Astrocyte of the cerebellum (primary cell): ENCODE results near the gene NUDT19.
"Not testable (repeated sequence)": the region's sequence is repeated elsewhere in the genome, so short reads cannot be mapped to it uniquely, and the experiment has no call there.

Experiments used
- DNase-seq: peaks from one replicate; pipeline ENCODE4 v3.0.0-alpha.2; 2011; ENCODE audit warnings: low read depth
- H3K4me3 ChIP-seq: 2 replicates; pipeline ENCODE4 v1.5.1; 2011; ENCODE audit warnings: mild to moderate bottlenecking, low read depth, low read length, moderate library complexity
- in situ Hi-C: cut with HindIII; loops from 2 replicates; pipeline ENCODE4 v1.10.0; 2017; ENCODE audit warnings: low sequenced_read_pairs
- TF ChIP-seq, protein P1 (sequence below): IDR thresholded peaks from 2 replicates; pipeline ENCODE4 v1.5.1; 2012; ENCODE audit warnings: low read length, low read depth, moderate library complexity, mild to moderate bottlenecking; ENCODE audit errors: missing control alignments

The NUDT19 gene

DNA sequence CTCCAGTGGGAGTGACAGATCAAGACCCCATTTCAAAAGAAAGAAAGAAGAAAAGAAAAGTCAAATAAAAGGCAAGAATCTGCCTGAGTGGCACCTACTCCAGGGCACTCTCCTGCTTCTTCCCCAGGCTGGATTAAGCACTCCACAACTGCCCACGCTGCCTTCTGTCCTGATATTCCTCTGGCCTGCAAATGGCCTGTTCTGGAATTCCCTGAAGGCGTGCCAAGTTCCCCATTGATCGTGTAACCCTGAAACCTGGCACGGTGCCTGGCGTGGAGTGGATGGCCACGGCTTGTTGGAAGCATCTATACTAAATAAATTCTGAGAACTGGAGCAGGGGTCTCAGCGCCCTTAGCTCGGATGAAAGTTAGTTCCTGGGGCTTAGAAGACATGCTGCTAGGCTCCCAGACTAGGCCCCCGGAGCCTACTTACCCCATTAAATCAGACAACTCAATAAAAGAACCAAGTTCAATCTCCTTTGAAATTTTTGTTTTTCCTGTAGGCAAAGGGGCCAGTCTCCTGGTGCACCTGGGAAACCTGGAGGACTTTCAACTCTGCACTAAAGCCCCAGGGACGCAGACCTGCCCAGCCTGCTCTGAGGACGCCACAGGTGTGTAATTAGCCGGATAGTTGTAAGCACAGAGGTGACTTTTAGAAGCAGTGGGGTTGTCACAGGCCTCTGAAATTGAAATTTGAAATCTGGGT, 38.6 kb upstream of the NUDT19 start:
- DNase-seq = peak; percentile 66
- in situ Hi-C loops = no loop called here
- H3K4me3 ChIP-seq = no peak overlapping the region
- TF ChIP-seq, protein P1, sequence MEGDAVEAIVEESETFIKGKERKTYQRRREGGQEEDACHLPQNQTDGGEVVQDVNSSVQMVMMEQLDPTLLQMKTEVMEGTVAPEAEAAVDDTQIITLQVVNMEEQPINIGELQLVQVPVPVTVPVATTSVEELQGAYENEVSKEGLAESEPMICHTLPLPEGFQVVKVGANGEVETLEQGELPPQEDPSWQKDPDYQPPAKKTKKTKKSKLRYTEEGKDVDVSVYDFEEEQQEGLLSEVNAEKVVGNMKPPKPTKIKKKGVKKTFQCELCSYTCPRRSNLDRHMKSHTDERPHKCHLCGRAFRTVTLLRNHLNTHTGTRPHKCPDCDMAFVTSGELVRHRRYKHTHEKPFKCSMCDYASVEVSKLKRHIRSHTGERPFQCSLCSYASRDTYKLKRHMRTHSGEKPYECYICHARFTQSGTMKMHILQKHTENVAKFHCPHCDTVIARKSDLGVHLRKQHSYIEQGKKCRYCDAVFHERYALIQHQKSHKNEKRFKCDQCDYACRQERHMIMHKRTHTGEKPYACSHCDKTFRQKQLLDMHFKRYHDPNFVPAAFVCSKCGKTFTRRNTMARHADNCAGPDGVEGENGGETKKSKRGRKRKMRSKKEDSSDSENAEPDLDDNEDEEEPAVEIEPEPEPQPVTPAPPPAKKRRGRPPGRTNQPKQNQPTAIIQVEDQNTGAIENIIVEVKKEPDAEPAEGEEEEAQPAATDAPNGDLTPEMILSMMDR = no peak

DNA sequence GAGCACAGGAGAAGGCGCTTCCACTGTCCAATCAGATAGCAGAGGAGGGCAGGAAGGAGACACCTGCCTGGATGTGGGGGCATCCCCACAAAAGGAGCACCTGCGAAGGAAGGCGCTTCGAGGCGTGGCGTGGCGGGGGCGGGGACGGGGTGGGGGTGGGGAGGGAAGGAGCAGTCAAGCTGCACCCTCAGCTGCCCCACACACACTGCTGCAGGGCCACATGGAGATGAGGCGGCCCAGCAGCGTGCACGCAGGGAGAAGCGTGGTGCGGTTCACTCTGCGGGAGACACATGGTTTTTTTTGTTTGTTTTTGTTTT, 38.1 kb upstream of the NUDT19 start:
- in situ Hi-C loops = no loop called here
- DNase-seq = no peak
- TF ChIP-seq, protein P1 = no peak
- H3K4me3 ChIP-seq = no peak overlapping the region

DNA sequence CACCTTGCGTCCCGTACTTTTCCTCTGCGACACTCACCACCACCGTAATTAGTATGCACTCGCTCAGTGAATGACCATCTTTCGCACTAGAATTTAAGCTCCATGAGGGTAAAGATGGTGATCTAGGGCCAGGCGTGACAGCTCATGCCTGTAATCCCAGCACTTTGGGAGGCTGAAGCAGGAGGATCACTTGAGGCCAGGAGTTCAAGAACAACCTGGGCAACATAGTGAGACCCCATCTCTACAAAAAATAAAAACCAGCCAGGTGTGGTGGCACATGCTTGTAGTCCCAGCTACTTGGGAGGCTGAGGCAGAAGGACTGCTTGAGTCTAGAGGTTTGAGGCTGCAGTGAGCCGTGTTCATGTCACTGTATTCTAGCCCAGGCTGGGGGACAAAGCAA, 35.2 kb upstream of the NUDT19 start:
- in situ Hi-C loops, H3K4me3 ChIP-seq, DNase-seq: not testable (repeated sequence)

DNA sequence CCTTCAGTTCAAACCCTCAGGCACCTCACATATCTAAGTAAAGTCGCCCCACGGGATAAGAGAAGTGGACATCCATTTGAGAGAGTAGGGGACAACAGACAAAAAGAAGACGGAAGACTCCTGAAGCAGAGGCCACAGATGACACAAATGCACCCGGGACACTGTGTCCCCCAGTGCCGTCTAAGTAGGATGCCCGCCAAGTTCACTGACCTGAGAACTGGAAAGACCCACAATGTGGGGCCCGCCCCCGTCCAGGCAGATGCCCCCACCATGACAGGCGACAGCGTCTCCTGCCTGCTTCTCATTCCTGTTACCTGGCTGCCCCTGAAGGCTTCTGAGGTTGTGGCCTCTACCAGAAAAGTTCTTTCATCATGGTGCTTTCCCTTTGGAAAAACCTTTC, 33.5 kb upstream of the NUDT19 start:
- no peak overlapping the region for H3K4me3 ChIP-seq
- DNase-seq = no peak
- in situ Hi-C loops = no loop called here
- TF ChIP-seq, protein P1 = no peak

DNA sequence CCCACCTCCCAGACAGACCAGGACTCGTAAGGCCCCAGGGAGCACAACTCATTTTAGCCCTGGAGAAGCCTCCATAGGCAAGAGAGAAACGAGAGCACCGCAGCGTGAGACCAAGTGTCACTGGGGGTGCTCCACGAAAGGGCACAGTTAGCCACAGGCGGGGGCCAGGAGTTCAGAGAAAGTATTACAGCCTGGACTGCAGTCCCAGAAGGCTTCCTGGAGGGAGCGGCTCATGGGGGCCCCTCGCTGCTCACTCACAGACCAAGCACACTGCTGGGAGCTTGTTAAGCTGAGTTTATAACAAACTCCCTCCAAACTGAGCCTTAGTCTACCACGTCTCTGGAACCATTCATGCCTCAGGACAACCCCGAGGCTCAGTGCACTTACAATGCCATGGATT, 33.1 kb upstream of the NUDT19 start:
- DNase-seq = no peak
- no peak overlapping the region for H3K4me3 ChIP-seq
- in situ Hi-C loops = no loop called here
- TF ChIP-seq, protein P1 = no peak

DNA sequence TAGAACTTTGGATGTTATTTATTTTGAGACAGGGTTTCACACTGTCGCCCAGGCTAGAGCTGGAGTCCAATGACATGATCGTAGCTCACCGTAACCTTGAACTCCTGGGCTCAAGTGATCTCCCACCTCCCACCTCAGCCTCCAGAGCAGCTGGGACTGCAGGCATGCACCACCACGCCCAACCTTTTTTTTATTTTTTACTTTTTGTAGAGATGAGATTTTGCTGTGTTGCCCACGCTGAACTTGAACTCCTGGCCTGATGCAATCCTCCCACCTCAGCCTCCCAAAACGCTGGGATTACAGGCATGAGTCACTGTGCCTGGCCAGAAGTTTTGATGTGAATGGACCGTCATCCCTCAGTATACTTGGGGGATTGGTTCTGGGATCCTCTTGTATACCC, 30.3 kb upstream of the NUDT19 start:
- TF ChIP-seq, protein P1 = no peak
- in situ Hi-C loops = no loop called here
- H3K4me3 ChIP-seq = no peak overlapping the region
- no peak for DNase-seq

DNA sequence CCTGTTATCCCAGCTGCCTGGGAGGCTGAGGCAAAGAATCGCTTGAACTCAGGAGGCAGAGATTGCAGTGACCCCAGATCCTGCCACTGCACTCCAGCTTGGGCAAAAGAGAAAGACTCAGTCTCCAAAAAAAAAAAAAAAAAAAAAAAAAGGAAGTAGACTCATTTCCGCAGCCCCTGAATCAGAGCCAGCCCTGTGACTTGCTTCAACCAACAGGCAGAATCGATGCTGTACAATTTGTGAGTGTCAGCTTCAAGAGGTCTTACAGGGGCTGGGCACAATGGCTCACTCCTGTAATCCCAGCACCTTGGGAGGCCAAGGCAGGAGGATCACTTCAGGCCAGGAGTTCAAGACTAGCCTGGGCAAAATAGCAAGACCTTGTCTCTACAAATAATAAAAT, 29.4 kb upstream of the NUDT19 start:
- H3K4me3 ChIP-seq = no peak overlapping the region
- TF ChIP-seq, protein P1 = no peak
- DNase-seq = no peak
- in situ Hi-C loops = no loop called here
